HG02623 (cell line): Measurements from ENCODE around the gene IL21R.

Experiments used
- ATAC-seq: cut with Tn5 transposase; IDR thresholded peaks from one replicate; pipeline ENCODE4 v1.9.1; 2021; ENCODE audit warnings: moderate library complexity; ENCODE audit not compliant: unreplicated experiment

IL21R gene

GRCh38 chr16:27462200-27462845 lies 60.3 kb downstream of the IL21R start:
- no peak for ATAC-seq

- no peak for ATAC-seq
Measured at GRCh38 chr16:27462846-27463682, 61.1 kb downstream of the IL21R start.

GRCh38 chr16:27463741-27464591 lies 62.0 kb downstream of the IL21R start:
- ATAC-seq = no peak

GRCh38 chr16:27464626-27465482 lies 62.9 kb downstream of the IL21R start:
- no peak for ATAC-seq

- no peak for ATAC-seq
Measured at GRCh38 chr16:27465483-27465879, 63.5 kb downstream of the IL21R start.

- no peak for ATAC-seq
Measured at GRCh38 chr16:27468941-27469531, 67.1 kb downstream of the IL21R start.

GRCh38 chr16:27470567-27471431 lies 68.8 kb downstream of the IL21R start:
- no peak for ATAC-seq

- ATAC-seq = no peak
Measured at GRCh38 chr16:27471661-27472060, 69.7 kb downstream of the IL21R start.

- ATAC-seq = no peak
Measured at GRCh38 chr16:27472091-27473020, 70.4 kb downstream of the IL21R start.

GRCh38 chr16:27473101-27473900 lies 71.3 kb downstream of the IL21R start:
- no peak for ATAC-seq

- no peak for ATAC-seq
Measured at GRCh38 chr16:27474041-27474440, 72.1 kb downstream of the IL21R start.

GRCh38 chr16:27474921-27475320 lies 72.9 kb downstream of the IL21R start:
- ATAC-seq = no peak

GRCh38 chr16:27475561-27475960 lies 73.6 kb downstream of the IL21R start:
- ATAC-seq = no peak

GRCh38 chr16:27476240-27476639 lies 74.3 kb downstream of the IL21R start:
- ATAC-seq = no peak

GRCh38 chr16:27480761-27481160 lies 78.8 kb downstream of the IL21R start:
- no peak for ATAC-seq

GRCh38 chr16:27481282-27481934 lies 79.4 kb downstream of the IL21R start:
- no peak for ATAC-seq
